ENCODE data around the gene COX5A.
A peak's percentile ranks its signal among the peaks of the same experiment; 100 is the strongest.

COX5A gene

GRCh38 chr15:74913041-74913440 lies 24.8 kb downstream of the COX5A start:
- no peak overlapping the region for H3K4me3 ChIP-seq (ENCODE audit: low read depth, low read length)
- no peak for DNase-seq (ENCODE audit: low read depth)
- TF ChIP-seq MYC (IDR thresholded peaks at IDR 0.05; ENCODE audit: low read depth, low read length) (no peak), MAX (IDR thresholded peaks at IDR 0.05; ENCODE audit: low read depth, low read length) (no peak)

GRCh38 chr15:74908635-74909034 lies 29.2 kb downstream of the COX5A start:
- H3K4me3 ChIP-seq (ENCODE audit: low read depth, low read length): no peak overlapping the region
- no peak for DNase-seq (ENCODE audit: low read depth)
- no peak for TF ChIP-seq MYC (IDR thresholded peaks at IDR 0.05; ENCODE audit: low read depth, low read length)

GRCh38 chr15:74907163-74907870 lies 30.6 kb downstream of the COX5A start:
- TF ChIP-seq CTCF (IDR thresholded peaks at IDR 0.05; ENCODE audit: low read depth, low read length): no peak
- TF ChIP-seq MAX (IDR thresholded peaks at IDR 0.05; ENCODE audit: low read depth, low read length): 0 out of 2 replicates have a peak, but pooled peaks have one; percentile 20
- peak; percentile 43 for DNase-seq (ENCODE audit: low read depth)
- H3K4me3 ChIP-seq (ENCODE audit: low read depth, low read length): peak overlapping the region; percentile 82

GRCh38 chr15:74906450-74907162 lies 31.3 kb downstream of the COX5A start, which contains the start of gene FAM219B:
TSS of gene FAM219B (minus strand) at chr15:74906851. CDS start at chr15:74906800, 51 bp downstream.
- TF ChIP-seq MYC (IDR thresholded peaks at IDR 0.05; ENCODE audit: low read depth, low read length) (peak; percentile 23; the same call in 1 of the 2 replicates), MAX (IDR thresholded peaks at IDR 0.05; ENCODE audit: low read depth, low read length) (no peak), POLR2A (IDR thresholded peaks at IDR 0.05; ENCODE audit: extremely low read depth, insufficient read length) (peak; percentile 89), CTCF (IDR thresholded peaks at IDR 0.05; ENCODE audit: low read depth, low read length) (no peak)
- DNase-seq (ENCODE audit: low read depth): peak; percentile 92
- peak within 1 kb of the TSS; percentile 91 for H3K4me3 ChIP-seq (ENCODE audit: low read depth, low read length)

- H3K4me3 ChIP-seq (ENCODE audit: low read depth, low read length): peak overlapping the region; percentile 91
- TF ChIP-seq MYC (IDR thresholded peaks at IDR 0.05; ENCODE audit: low read depth, low read length) (no peak), POLR2A (IDR thresholded peaks at IDR 0.05; ENCODE audit: extremely low read depth, insufficient read length) (no peak), MAX (IDR thresholded peaks at IDR 0.05; ENCODE audit: low read depth, low read length) (no peak), CTCF (IDR thresholded peaks at IDR 0.05; ENCODE audit: low read depth, low read length) (no peak)
- DNase-seq (ENCODE audit: low read depth): peak; percentile 72
These were observed 31.8 kb downstream of the COX5A start for GRCh38 chr15:74906067-74906449.

GRCh38 chr15:74904190-74904805 lies 33.6 kb downstream of the COX5A start:
- TF ChIP-seq POLR2A (IDR thresholded peaks at IDR 0.05; ENCODE audit: extremely low read depth, insufficient read length) (no peak), CTCF (IDR thresholded peaks at IDR 0.05; ENCODE audit: low read depth, low read length) (no peak), MYC (IDR thresholded peaks at IDR 0.05; ENCODE audit: low read depth, low read length) (no peak), MAX (IDR thresholded peaks at IDR 0.05; ENCODE audit: low read depth, low read length) (no peak)
- DNase-seq (ENCODE audit: low read depth): no peak
- no peak overlapping the region for H3K4me3 ChIP-seq (ENCODE audit: low read depth, low read length)

Data from NB4 (cell line).